ENCODE data around the gene GNB1.
"Not testable (repeated sequence)": the region's sequence is repeated elsewhere in the genome, so short reads cannot be mapped to it uniquely, and the experiment has no call there.

The GNB1 gene

DNA sequence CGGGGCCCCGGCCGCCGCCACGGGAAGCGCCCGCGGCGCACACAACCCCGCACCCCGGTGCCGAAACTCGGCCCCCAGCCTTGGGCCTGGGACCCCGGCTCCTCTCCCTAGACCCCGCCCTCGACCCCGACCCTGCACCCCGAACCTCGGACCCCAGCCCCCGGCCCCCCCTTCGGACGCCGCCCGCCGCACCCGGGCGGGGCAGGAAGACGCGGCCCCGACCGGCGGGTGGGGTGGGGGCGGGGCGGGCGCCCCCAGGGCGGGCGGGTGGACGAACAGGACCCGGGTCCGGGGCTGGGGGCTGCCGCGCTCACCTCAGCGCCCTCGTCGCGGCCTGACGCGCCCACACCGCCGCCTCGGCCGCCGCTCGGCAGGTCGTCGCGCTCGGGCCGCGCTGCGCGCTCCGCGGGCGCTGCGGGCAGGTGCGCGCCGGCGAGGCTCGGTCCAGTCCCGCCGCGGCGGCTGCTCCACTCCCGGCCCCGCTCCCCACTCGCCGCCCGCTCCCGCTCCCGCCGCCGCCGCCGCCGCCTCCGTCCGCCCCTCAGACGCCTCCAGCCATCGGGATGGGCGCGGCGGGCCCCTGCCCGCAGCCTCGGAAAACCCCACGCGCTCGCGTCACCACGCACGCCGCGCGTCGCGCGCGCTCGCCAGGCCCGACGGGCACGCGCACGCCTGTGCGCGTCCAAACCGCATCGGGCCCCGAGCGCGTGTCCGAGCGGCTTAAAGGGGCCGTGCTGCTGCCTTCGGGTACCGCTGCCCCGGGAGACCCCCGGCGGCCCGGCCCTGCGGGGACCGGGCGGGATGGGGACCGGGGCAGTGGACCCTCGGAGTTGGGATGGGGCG is at the start of gene GNB1:
Gene GNB1, minus strand, starts transcription at position 582 of the 843 bp plus-strand sequence. CDS start 65,634 bp downstream, outside the sequence.
- no peak for DNase-seq (ENCODE audit: low read depth, low spot score)

DNA sequence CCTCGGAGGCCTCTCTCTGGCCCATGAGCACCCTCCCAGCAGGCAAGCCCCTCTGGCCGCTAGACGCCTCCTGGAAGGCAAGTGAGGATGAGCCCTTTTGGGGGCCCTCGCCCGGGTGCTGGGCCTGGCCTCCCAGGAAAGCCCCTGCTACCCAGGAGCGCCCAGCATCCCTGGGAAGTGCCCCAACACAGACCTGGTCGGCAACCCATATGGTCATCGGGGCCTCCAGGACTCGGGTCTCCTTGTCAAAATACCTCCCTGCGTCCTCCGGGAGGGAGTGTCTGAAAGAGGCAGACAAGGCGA is 49.2 kb upstream of the GNB1 start:
- DNase-seq (ENCODE audit: low read depth, low spot score): no peak

DNA sequence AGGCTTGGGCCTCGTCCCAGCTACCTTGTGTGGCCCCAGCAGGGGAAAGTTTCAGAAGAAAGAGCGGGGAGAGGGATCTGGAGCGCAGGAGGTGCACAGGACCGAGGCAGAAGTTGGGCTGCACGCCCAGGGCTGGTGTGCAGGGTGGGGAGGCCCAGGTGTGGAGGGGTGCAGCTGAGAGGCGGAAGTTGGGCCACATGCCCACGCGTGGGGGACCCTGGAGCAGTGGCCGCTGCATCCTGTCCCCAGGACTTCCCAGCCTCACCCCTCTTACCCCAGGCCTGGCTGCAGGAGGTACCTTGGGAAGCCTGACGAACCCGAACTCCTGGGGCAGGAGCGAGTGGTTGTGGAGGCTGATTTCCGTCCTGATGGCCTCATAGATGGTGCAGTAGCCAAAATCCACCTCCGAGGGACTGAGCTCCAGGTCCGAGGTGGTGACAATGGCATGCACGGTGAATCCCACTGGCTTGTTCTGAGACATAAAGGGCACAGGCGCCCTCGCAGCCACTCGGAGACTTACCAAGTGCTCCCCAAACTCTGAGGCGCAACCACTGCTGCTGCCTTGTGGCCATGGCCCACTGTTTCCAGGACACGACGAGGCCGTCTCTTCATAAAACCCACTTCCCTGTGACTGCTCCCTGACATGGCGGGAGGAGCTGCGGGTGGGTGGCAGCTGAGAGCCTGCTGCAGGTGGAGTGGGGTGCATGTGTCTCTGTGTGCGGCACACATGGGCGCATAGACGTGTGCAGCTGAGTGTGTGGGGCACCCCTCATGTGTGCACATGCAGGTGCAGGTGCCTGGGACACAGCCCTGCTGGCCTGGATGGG is 48.6 kb upstream of the GNB1 start:
- no peak for DNase-seq (ENCODE audit: low read depth, low spot score)

DNA sequence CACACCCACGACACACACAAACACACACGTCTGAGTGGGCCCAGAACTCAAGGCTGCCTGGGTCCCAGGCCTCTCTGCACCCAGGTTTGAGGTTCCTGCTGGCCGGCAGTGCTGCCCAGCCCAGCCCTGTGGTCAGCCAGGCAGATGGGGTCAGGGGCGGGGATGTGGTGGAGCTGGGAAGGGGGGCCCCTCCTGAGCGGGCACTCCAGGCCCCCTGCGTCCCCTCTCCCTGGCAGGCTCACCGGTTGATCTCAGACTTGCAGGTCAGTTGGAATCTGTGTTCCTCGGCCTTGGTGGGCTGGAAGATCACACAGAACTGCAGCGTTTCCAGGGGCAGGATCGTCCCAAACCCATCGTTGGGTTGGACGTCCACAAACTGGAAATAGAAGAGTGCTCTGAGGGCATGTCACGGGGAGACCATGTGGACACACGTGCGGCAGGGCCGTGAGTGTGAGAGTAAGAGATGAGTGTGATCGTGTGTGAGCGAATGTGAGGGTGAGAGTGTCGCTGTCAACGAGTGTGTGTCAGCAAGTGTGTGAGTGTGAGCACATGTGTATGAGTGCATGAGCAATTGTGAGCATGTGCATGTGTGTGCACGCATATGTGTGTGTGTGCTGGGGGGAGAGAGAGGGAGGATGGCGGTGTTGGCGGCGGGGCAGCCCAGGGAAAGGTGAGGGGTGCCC is 47.9 kb upstream of the GNB1 start:
- no peak for DNase-seq (ENCODE audit: low read depth, low spot score)

DNA sequence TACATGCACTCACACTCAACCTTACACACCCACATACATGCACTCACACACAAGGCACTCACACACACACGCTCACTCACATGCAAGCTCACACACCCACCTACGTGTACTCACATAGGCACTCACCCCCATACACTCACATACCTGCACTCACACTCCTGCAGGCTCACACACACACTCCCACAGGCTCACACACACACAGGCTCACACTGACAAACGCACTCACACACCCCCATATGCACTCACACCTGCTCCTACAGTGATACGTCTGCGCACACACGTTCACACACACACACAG is 47.3 kb upstream of the GNB1 start:
- no peak for DNase-seq (ENCODE audit: low read depth, low spot score)

DNA sequence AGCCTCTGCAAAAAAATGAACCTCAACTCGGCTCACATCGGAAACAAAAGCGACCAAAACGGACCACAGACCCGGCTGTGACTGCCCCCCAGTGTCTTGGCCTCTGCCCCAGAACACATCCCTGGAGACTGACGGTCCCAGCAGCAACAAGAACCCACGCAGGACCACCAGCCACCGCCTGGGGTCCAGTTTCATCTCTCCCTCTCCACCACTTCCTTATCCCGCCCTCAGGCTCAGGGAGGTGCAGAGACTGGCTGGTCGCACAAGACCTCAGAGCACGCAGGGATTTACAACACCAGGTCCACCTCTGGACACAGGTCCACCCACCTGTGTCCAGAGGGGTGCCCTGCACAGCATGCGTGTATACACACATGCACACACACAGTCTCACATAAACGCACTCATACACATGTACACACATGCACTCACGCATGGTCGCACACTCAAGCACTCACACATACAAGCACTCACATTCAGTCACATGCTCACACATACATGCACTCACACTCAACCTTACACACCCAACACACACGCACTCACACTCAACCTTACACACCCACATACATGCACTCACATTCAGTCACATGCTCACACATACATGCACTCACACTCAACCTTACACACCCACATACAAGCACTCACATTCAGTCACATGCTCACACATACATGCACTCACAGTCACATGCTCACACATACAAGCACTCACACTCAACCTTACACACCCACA is 46.8 kb upstream of the GNB1 start:
- no peak for DNase-seq (ENCODE audit: low read depth, low spot score)

DNA sequence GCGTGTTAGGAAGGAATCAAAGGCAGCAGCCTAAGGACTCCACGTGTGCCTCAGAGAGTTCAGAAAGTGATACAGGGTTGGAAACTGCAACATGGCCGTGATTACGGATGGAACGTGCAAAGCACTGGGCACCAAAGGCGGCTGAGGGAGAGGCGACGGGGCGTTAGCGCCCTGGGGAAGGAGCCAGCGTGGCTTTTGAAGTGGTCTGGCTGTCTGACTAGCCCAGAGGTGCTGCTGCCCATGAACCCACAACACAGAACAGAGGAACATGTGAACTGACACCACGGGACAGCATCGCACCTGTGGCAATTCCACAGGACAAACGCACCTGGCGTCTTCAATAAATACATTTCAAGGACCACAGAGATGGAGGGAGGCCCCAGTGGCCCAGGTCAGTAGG is 46.2 kb upstream of the GNB1 start:
- no peak for DNase-seq (ENCODE audit: low read depth, low spot score)

DNA sequence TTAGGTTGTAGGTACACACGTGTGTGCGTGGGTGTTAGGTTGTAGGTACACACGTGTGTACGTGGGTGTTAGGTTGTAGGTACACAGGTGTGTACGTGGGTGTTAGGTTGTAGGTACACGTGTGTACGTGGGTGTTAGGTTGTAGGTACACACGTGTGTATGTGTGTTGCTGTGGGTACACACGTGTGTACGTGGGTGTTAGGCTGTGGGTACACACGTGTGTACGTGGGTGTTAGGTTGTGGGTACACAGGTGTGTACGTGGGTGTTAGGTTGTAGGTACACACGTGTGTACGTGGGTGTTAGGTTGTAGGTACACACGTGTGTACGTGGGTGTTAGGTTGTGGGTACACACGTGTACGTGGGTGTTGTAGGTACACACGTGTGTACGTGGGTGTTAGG is 44.0 kb upstream of the GNB1 start:
- not testable (repeated sequence) for DNase-seq (ENCODE audit: low read depth, low spot score)

DNA sequence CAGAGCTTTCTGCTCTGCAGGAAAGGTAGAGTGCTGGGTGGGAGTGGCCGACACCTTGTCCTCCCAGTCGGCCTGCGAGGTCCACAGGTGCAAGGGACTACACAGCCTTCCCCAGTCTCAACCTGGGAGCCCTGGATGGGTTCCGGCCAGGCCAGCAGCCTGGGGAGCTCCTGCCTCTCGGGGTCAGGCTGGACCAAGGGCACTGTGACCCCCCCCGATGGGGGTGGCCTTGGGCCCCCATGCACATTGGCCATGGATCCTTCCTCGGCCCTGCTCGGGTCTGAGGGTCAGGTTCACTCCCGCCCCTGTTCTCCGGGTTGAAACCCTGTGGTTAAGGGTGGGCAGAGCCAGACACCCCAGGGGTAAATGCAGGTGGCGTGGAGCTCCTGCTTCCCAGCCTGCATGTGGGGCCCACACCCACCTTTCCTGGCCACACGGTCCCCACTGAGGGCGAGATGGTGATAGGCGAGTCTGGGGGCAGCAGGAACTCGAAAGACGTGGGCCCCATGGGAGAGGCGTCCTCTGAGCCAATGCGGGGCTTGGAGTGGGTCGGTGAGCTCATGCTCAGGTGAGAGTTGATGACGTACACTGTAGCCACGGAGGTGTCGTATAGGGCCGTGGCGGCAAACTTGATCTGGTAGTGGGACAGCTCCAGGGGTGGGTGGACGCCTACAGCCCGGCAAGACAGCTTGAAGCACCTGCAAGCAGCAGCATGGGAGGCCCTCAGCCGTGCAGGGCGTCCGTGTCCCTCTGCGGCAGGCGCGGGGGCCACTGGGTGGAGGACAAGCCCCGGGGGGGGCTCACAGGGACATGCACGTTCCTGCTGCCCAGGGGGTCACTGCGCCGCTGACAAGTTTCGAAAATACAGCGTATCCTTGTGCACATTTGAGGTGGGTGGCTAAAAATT is 39.0 kb upstream of the GNB1 start:
- no peak for DNase-seq (ENCODE audit: low read depth, low spot score)

DNA sequence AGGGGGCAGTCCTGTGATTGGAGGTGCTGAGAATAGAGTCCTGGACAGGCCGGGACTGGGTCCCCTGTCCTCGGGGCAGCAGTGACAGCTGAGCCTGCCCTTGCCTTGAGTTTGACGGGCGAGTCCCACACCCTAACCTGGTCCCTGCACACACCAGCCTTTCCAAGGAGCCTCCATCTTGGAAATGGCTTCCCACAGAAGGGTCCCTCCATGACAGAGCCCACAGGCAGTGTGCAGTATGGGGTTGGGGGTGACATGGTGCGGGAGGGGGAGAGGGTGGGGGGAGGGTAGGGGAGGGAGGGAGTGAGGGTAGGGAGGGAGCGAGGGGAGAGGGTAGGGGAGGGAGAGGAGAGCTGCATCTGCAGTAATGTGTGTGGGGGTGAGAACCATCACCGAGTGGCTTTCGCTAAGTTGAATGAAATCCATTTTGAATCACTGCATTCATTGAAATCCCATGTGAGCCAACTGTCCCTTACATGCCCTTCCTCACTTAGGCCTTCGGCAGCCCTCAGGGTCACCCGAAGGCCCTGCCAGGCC is 38.3 kb upstream of the GNB1 start:
- DNase-seq (ENCODE audit: low read depth, low spot score): no peak

DNA sequence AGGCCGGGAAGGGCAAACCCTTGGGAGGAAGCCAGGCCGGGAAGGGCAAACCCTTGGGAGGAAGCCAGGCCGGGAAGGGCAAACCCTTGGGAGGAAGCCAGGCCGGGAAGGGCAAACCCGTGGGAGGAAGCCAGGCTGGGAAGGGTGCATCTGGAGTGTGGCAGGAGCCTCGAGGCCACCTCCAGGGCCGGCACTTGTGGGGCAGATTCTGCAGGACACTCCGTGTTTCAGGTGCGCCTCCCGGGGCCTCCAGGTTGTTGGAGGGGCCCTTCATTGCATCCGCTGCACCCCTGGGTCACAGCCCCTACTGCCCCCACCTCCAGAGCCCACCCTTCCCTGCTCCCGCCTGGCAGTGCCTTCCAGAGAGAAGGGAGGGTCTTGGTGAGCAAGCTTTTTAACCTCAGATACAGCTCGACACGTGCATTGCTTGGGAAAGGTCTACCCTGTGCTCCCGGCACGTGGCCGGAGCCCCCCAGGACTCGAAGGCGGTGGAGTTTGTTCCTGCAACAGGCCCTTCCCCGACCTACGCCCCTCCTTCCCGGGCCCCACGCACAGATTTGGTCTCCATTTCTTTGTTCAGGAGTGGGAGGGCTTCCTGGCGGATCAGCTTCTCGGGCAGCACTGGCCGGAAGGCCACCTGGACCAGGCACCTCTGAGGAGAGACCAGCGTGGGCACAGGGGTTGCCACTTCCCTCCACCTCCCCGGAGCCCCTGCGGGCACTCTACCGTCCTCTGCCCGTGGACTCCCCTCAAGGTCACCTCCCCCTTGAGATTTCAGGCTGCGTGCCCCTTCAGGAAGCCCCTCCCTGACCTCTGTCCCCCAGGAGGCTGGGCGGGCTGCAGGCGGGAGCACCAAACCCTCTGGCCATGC is 37.6 kb upstream of the GNB1 start:
- DNase-seq (ENCODE audit: low read depth, low spot score): no peak

DNA sequence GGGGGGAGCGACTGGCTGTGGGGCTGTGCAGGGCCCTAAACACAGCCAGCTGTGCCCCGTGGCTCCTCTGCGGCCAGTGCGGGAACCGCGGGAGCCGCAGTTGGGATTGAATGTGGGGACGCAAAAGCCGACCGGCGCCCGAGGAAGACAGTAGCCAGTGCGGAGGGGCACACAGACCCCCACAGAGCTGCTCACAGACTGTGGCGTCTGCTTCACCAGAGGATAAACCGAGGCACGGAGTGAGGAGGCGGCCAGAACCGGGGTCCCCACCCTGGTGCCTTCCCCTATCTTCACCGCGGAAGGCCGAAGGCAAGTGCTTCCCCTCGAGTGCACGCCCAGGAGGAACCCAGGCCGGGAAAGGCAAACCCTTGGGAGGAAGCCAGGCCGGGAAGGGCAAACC is 36.9 kb upstream of the GNB1 start:
- DNase-seq (ENCODE audit: low read depth, low spot score): no peak

DNA sequence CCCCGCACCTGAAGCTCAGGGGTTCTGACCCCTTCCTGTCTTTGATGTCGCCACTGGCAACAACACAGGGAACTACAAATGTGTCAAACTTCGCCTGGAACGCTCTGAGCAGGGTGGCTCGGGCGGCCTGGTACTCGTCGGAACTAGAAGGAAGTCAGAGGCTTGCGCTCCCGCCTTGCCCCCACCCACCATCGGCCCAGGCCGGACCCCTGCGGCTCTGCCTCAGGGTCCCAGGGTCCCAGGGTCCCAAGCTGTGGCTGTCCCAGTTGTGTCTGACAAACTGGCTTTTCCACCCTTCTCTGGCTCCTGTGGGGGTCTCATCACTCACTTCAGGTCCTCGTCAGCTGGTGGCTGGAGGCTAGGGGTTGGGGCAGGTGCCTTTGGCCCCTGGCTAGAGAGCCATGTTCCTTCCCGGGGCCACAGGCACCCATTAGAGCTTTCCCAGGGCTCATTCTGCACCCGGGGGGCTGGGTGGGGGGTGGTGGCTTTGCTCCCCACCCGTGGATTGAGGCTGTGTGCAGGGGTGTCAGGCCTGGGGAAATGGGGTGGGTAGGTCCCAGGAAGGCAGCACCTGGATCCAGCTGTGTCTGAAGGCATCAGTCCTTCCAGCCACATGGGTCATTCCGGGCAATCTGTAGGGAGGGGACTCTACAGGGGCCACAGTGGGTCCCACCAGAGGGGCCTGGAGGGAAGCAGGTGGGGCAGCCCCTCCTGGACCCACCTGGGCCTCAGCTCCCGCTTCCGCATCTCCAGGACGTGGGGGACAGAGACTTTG is 36.2 kb upstream of the GNB1 start:
- DNase-seq (ENCODE audit: low read depth, low spot score): no peak

DNA sequence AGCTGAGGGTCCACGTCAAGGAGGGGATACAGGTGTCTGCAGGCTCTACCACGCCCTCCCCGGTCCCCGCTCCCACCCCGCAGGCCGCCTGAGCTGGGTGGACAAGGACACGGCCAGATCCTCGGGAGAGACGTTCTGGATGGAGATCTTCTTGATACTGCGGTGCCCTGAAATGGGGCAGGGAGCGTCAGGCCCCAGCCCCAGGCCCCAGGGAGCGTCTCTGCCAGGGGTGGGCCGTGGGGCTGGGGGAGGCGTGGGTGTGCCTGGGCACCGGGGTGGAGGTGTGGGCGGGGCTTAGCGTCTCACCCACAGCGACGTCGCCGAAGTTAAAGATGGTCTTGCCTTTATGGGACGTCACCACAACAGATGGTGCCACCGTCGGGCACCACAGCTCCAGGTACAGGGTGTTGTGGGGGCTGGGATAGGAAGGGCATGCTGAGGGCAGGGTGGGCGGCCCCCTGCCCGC is 35.5 kb upstream of the GNB1 start:
- DNase-seq (ENCODE audit: low read depth, low spot score): no peak

DNA sequence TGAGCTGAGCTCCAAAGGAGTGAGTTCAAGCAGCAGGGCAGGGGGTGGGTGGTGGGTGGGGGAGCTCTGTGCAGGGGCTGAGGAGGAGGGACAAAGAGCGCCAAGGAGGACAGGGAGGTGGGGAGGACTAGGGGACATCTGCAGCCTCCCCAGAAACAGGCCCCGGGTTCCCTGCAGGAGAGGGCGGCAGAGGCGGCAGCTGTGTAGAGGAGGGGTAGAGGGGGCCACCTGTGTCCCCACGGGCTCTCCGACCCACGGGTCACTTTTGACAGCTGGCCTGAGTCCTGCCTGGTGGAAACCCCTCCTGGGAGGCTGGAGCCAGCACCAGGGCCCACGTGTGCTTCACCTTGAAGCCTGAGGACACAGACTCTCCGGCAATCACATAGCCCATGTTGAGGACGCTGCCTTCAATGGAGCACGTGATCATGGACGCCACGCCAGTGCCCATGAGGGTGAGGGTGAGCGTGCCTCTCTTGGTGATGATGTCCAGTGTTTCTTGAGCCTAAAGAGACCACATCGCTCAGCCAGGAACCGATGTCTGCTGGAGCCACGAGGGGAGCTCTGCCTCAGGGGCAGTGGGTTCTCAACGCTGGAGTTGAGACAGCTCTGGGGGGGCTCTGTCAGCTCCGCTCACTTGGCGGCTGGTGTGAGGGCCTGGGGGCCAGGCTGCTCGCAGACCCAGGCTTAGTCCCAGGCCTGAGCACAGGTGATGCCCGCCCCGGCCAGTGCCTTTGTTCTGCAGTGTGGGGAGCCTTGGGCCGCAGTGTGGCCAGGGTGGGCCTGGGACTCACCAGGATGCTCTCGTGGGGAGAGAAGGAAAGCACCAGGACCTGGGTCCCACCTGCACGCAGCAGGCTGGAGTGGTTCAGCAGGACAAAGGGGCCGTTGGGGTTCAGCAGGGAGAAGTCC is 34.8 kb upstream of the GNB1 start:
- DNase-seq (ENCODE audit: low read depth, low spot score): no peak

DNA sequence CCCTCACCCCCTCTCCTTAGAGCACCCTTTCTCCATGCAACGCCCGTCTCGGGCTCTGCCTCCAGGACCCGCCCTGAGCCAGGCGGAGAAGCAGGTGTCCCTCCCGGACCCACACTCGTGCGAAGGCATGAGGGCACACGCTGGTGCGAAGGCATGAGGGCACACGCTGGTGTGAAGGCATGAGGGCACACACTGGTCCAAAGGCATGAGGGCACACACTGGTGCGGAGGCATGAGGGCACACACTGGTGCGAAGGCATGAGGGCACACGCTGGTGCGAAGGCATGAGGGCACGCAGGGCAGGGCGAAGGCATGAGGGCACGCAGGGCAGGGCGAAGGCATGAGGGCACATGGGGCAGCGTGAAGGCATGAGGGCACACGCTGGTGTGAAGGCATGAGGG is 34.0 kb upstream of the GNB1 start:
- no peak for DNase-seq (ENCODE audit: low read depth, low spot score)

DNA sequence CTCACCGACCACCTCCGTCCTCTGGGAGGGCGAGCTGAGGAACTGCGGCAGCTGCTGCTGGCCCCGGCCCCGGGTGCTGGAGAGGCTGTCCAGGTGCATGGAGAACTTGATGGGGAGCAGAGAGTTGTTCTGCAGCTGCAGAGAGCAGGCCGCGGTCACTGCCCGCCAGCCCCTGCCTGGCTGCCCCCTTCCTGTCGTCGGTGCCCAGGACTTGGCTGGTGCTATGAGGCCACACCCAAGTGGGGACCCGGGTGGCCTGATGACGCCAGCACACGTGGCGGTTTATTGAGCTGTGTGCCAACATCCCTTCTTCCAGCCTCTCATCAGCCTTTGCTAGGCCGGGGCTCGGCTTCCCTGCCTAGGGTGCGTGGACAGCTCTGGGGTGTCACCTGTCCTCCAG is 33.5 kb upstream of the GNB1 start:
- DNase-seq (ENCODE audit: low read depth, low spot score): no peak

All from iPS DF 19.7 (cell line).